Measurements from ENCODE around the gene ARG2.

DNA sequence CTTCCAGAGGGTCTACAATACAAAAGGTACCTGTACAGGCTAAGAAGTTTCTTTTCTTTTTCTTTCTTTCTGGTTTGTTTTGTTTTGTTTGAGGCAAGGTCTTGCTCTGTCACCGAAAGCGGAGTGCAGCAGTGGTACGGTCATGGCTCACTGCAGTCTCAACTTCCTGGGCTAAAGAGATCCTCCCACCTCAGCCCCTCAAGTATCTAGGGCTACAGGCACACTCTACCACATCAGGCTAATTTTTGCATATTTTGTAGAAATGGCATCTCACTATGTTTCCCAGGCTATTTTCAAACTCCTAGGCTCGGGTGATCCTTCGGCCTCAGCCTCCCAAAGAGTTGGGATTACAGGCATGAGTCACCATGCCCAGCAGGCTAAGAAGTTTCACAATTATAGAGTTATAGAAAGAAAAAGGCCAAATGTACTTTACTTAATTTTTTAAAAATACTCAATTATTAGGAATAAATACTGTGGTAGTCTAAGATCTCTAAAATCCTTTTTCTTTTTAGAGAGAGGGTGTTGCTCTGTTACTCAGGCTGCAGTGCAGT lies 16.6 kb upstream of the ARG2 start:
- TF ChIP-seq GMEB1 (CRISPR knock-in tag; IDR thresholded peaks at IDR 0.05) (no peak), LARP7 (IDR thresholded peaks at IDR 0.05) (no peak)
